Osteocyte (in vitro differentiated cells): ENCODE data around the gene ZNF419. TPM values are rescaled to one million over a fixed set of nuclear protein-coding genes. Genes with fewer than 3 reads are reported as not detected.
A peak's percentile ranks its signal among the peaks of the same experiment; 100 is the strongest.
"Not testable (repeated sequence)": the region's sequence is repeated elsewhere in the genome, so short reads cannot be mapped to it uniquely, and the experiment has no call there.

Experiments used
- DNase-seq: peaks from one replicate; pipeline ENCODE4 v3.0.0; 2021; ENCODE audit warnings: mixed read lengths; ENCODE audit not compliant: unreplicated experiment; ENCODE audit errors: extremely low spot score
- H3K27ac Mint-ChIP-seq: one replicate; pipeline ENCODE4 v1.8.0; 2021; ENCODE audit warnings: mild to moderate bottlenecking, mixed read lengths; ENCODE audit not compliant: unreplicated experiment
- H3K27me3 Mint-ChIP-seq: one replicate; pipeline ENCODE4 v1.8.0; 2021; ENCODE audit warnings: mixed read lengths; ENCODE audit not compliant: unreplicated experiment
- H3K36me3 Mint-ChIP-seq: one replicate; pipeline ENCODE4 v1.8.0; 2021; ENCODE audit warnings: mixed read lengths; ENCODE audit not compliant: unreplicated experiment
- H3K4me1 Mint-ChIP-seq: one replicate; pipeline ENCODE4 v1.8.0; 2021; ENCODE audit warnings: mixed read lengths; ENCODE audit not compliant: unreplicated experiment
- H3K4me3 Mint-ChIP-seq: one replicate; pipeline ENCODE4 v1.8.0; 2021; ENCODE audit warnings: mild to moderate bottlenecking, moderate library complexity, mixed read lengths; ENCODE audit not compliant: unreplicated experiment
- H3K9me3 Mint-ChIP-seq: one replicate; pipeline ENCODE4 v1.8.0; 2021; ENCODE audit warnings: mixed read lengths; ENCODE audit not compliant: unreplicated experiment
- long read RNA-seq: library from polyadenylated mRNA; unstranded; transcript quantifications from one replicate; pipeline ENCODE4 v2.0.0, GENCODE V29; 2021
- total RNA-seq: library from RNA; stranded (reverse); gene quantifications from 2 replicates; pipeline ENCODE4 v1.2.1, GENCODE V29; 2021
- TF ChIP-seq, protein P1 (sequence below): fragments of 200-600 bp; sonication (generic); IDR thresholded peaks from 2 replicates; pipeline ENCODE4 v1.5.0; 2021; ENCODE audit warnings: antibody characterized with exemption, mild to moderate bottlenecking, moderate library complexity

The ZNF419 gene
- total RNA-seq: 11.8 and 13.5 TPM in 2 replicates
- long read RNA-seq, transcript ZNF419-202 (4 exons, 3,654 nt): major isoform, 34 of 68 reads
- long read RNA-seq, transcript ZNF419-211 (4 exons, 690 nt): minor isoform, 21 of 68 reads
- long read RNA-seq, transcript ZNF419-212 (3 exons, 561 nt): minor isoform, 5 of 68 reads
- long read RNA-seq, partial matches to known transcripts: 1 of 68 reads
- long read RNA-seq, other reads (novel, unspliced or antisense): 3 of 68 reads

GRCh38 chr19:57487477-57488298, at the start of gene ZNF419:
Gene ZNF419 (plus strand): TSS chr19:57487750. CDS start chr19:57487951, 201 bp downstream.
- peak; percentile 94 for DNase-seq
- Mint-ChIP-seq H3K4me3 (peak within 1 kb of the TSS; percentile 83), H3K27ac (peak within 1 kb of the TSS; percentile 76), H3K36me3 (peaks cover 40% of the 10 kb centered on the region), H3K9me3 (peaks cover 37% of the 10 kb centered on the region), H3K4me1 (peaks cover 12% of the 10 kb centered on the region)
- not testable (repeated sequence) for H3K27me3 Mint-ChIP-seq

DNA sequence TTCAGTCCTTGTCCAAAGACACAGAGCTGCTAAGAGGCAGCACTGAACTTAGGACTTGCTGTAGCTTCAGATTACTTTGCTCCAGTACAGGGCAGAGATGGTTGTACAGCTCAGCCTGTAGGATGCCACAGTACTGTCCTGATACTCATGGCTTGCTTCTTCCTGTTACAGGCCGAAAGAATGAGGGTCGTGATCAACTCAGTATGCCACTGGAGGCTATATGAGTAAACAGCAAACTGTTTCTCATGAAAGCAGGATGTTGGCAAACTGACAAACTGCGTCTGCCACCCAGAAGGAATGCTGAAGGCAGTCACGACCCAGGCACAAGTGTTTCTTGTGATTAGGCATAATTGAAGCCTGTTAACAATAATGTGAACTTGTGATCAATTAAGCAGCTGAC, 49.6 kb upstream of the ZNF419 start:
- Mint-ChIP-seq H3K4me3 (no peak overlapping the region), H3K9me3 (peaks cover 36% of the 10 kb centered on the region), H3K4me1 (peaks cover 20% of the 10 kb centered on the region), H3K27ac (no peak overlapping the region), H3K36me3 (peaks cover 42% of the 10 kb centered on the region), H3K27me3 (no peaks in the 10 kb centered on the region)
- TF ChIP-seq, protein P1, sequence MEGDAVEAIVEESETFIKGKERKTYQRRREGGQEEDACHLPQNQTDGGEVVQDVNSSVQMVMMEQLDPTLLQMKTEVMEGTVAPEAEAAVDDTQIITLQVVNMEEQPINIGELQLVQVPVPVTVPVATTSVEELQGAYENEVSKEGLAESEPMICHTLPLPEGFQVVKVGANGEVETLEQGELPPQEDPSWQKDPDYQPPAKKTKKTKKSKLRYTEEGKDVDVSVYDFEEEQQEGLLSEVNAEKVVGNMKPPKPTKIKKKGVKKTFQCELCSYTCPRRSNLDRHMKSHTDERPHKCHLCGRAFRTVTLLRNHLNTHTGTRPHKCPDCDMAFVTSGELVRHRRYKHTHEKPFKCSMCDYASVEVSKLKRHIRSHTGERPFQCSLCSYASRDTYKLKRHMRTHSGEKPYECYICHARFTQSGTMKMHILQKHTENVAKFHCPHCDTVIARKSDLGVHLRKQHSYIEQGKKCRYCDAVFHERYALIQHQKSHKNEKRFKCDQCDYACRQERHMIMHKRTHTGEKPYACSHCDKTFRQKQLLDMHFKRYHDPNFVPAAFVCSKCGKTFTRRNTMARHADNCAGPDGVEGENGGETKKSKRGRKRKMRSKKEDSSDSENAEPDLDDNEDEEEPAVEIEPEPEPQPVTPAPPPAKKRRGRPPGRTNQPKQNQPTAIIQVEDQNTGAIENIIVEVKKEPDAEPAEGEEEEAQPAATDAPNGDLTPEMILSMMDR: no peak
- DNase-seq: peak; percentile 32

GRCh38 chr19:57438925-57439324, 48.6 kb upstream of the ZNF419 start:
- Mint-ChIP-seq H3K9me3 (peaks cover 43% of the 10 kb centered on the region), H3K4me3 (no peak overlapping the region), H3K4me1 (peaks cover 20% of the 10 kb centered on the region), H3K27ac (no peak overlapping the region), H3K27me3 (no peaks in the 10 kb centered on the region), H3K36me3 (peaks cover 52% of the 10 kb centered on the region)
- peak; percentile 36 for DNase-seq
- TF ChIP-seq, protein P1: no peak

DNA sequence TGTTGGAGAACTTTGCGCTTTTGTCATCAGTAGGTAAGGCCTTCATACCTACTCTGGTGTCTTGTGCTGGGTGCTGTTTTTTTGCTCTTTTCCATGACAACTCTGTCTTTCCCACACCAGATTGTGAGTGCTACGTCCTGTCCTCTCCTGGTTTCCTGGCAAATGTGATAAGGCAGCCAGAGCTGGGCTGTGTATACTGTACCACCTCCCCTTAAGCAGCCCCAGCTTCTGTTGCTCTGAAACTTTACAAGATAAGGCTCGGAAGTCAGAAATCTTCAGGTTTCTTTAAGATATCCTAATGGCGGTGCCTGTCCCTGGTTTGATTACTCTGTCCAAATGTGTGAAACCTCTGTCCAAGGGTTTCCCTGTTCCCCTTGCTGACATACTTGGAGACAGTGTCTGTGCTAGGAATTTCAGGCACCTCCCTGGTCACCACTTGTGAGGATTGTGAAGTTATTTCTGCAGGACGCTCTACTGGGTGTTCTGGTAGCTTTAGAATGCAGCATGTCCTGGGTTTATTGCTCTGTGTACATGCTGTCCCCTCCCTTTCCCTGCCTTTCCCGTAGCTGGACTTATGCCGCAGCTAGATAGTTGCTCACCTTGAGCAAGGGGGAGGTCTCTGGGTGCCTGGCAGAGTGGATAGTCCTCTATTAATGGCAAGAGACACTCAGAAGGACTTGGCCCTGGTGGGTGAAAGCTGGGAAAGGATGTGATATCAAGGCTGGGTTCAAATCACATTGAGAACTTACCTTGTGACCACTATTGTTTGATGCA, 45.4 kb upstream of the ZNF419 start:
- no peak overlapping the region for H3K27ac Mint-ChIP-seq
- TF ChIP-seq, protein P1: no peak
- H3K36me3 Mint-ChIP-seq: peaks cover 60% of the 10 kb centered on the region
- DNase-seq: no peak
- H3K9me3 Mint-ChIP-seq: peaks cover 44% of the 10 kb centered on the region
- H3K4me3 Mint-ChIP-seq: no peak overlapping the region
- H3K27me3 Mint-ChIP-seq: no peaks in the 10 kb centered on the region
- H3K4me1 Mint-ChIP-seq: no peaks in the 10 kb centered on the region

DNA sequence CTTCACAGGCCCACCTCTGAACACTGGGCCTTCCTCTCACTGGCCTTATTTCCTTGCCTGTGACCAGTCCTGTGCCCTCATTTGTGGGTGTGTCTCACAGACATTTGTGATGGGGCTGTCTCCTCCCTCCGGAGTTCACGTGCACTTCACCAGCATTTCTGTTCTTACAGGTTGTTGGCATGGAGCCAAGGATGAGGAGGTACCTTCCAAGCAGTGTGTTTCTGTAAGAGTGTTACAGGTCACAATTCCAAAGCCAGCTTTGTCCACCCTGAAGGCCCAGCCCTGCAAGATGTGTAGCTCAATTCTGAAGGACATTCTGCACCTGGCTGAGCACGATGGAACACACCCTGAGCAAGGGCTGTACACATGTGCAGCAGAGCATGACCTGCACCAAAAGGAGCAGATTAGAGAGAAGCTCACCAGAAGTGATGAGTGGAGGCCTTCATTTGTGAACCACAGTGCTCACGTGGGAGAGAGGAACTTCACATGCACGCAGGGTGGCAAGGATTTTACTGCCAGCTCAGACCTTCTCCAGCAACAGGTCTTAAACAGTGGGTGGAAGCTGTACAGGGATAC, 44.3 kb upstream of the ZNF419 start:
- H3K4me3 Mint-ChIP-seq: no peak overlapping the region
- H3K27me3 Mint-ChIP-seq: no peaks in the 10 kb centered on the region
- TF ChIP-seq, protein P1: no peak
- peaks cover 44% of the 10 kb centered on the region for H3K9me3 Mint-ChIP-seq
- no peak overlapping the region for H3K27ac Mint-ChIP-seq
- H3K36me3 Mint-ChIP-seq: peaks cover 60% of the 10 kb centered on the region
- no peak for DNase-seq
- no peaks in the 10 kb centered on the region for H3K4me1 Mint-ChIP-seq
